GM18511 (cell line): Measurements from ENCODE around the gene BCL2L1.
"Not testable (repeated sequence)": the region's sequence is repeated elsewhere in the genome, so short reads cannot be mapped to it uniquely, and the experiment has no call there.

Source experiments
- ATAC-seq: cut with Tn5 transposase; IDR thresholded peaks from one replicate; pipeline ENCODE4 v1.9.1; 2021; ENCODE audit warnings: mild to moderate bottlenecking, moderate library complexity; ENCODE audit not compliant: unreplicated experiment

BCL2L1 gene

DNA sequence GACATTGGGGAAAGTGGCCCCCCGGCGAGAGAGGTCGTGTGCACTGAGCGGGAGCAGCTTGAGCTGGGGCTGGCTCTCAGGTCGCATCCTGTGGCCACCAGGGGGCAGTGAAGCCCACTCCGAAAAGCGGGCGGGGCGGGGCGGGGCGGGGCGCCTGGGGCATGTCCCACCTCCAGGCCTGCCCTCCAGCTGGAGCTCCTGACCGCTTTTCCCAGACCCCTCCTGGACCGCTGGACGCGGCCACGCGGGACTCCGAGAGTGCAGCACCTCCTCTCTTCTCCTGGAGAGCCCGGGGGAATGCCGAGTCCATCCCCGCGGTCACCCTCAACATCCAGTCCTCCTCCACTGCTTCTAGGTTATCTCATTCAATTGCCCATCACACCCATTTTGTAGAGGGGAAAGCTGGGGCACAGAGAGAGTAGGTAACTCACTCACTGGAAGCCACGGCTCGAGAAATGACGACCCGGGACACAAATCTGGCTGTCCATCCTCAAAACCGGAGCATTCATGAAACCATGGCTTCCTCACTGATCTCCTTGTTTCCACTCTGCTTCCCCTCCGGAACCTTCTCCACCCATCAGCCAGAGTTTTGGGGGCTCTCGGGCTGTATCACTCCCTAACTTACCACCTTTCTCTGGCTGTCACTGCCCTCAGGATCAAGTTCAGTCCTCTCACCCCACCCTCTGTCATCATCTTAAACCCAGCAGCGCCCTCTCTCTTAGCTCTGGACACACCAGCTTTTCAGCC, 60.9 kb downstream of the BCL2L1 start:
- ATAC-seq: peak; percentile 83

- no peak for ATAC-seq
Measured at GRCh38 chr20:31654534-31654933, 68.1 kb downstream of the BCL2L1 start.

DNA sequence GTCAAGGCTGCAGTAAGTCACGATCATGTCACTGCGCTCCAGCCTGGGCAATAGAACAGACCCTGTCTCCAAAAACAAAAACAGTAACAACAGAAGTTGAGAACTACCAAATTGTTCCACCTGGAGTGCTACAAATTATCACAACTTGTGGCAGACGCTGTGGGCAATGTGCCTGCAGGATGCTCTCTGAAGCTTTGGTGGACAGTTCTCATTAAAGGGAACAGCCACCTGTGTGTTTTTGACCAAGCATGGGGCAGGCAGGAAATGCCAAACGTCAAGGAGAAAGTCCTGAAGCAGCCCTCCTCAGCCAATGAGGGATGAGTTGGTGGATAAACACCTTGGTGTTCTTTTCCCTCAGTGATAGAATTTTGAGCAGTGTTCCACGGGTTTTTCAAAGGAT, 69.1 kb downstream of the BCL2L1 start:
- no peak for ATAC-seq

DNA sequence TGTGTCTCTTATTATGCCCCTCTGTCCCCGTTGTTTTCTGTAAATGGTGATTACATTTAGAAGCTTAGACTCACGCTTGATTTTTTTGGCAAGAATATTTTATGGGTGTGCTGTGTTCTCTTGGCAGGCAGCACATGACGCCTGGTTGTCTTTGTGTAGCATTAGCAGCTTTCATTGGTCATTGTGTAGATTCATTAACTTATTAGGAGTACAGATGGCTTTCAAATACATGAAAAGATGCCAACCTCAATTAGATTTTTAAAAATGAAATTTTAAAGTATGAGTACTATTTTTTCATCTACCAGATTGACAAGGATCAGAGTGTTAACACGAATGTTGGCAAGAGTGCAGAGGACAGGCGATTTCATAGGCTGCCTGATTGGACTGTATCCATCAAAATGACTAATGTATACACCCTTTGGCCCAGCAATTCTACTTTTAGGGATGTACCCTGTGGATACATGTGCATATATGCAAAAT, 69.7 kb downstream of the BCL2L1 start:
- no peak for ATAC-seq

DNA sequence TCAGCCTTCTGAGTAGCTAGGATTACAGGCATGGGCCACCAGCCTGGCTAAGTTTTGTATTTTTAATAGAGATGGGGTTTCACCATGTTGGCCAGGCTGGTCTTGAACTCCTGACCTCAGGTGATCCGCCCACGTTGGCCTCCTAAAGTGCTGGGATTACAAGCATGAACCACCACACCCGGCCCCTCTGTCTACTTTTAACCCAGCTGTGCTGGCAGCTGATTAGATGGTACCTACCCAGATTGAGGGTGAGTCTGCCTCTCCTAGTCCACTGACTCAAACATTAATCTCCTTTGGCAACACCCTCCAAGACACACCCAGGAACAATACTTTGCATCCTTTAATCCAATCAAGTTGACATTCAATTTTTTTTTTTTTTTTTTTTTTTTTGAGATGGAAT, 74.6 kb downstream of the BCL2L1 start:
- ATAC-seq: not testable (repeated sequence)

DNA sequence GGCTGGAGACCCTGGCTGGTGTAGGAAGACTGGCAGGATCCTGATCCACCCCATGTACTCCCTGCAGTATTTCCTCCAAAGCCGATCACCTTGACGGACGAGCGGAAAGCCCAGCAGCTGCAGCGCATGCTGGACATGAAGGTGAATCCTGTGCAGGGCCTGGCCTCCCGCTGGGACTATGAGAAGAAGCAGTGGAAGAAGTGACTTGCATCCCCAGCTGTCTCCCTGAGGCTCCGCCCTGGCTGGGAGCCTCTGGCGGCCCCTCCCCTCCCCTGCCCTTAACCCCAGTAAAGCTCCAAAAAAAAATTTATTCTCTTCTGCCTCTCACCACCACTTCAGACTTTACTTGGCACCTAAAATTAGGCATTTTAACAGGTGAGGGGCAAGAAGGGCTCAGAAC, 78.0 kb downstream of the BCL2L1 start:
- no peak for ATAC-seq

- ATAC-seq: no peak
Measured at GRCh38 chr20:31643522-31643921, 79.1 kb downstream of the BCL2L1 start.

- ATAC-seq: no peak
Measured at GRCh38 chr20:31642837-31643236, 79.8 kb downstream of the BCL2L1 start.

GRCh38 chr20:31641391-31641790, 81.3 kb downstream of the BCL2L1 start:
- ATAC-seq: no peak

GRCh38 chr20:31640259-31640658, 82.4 kb downstream of the BCL2L1 start:
- no peak for ATAC-seq

DNA sequence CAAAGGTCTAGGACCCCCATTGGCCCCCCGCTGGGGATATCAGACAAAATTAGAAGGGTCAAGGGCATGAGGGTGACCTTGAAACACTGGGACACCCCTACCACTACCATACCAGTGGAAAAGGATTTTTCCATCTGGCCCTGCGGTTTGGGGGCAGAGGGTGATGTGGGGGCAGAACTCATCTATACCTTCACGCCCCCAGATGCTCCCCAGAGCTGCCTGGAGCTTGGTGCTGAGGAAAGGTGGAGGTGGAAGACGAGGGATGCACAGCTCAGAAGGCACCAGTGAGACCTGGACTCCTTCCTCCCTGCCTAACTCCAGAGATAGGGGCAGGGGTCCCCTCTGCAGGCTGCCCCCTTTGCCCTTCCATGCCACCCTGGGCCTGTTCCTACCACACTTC, 83.9 kb downstream of the BCL2L1 start:
- no peak for ATAC-seq

DNA sequence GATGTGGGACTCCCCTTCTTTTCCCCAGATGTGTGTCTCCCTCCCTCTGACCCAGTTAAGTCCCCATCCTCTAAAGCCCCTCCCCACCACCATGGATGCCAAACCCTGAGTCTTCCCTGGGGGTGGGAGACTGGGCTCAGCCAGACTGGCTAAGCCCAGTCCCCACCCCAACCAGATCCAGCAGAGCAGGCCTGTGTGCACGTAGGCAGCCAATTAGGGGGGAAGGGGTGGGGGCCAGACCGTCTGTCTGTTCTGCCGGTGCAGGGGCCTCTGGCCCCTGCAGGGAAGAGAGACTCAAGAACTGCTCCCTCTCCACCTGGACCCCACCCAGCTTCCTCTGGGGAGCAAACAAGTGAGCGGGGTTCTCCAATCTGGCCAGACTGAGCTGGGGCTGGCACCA, 84.4 kb downstream of the BCL2L1 start:
- no peak for ATAC-seq

DNA sequence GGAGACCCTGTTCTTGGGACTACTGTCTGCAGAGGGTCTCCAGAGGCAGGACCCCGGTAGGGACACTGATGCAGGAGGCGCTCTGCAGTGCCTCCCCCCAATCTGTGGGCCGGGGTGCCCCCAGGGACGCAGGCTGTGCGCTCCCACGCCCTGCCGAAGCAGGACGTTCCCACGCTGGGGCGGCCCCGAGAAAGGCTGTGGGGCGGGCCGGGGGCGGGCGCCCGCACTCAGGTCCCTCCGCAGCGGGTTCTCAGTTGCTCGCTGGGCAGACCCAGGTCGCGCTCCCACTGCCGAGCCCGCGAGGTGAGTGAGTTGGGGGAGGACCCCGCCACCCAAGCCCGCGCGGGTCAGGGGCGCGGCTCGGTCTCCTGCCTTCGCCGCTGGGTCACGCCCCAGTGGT, 85.0 kb downstream of the BCL2L1 start, which contains the start of gene COX4I2:
Gene COX4I2, plus strand, starts transcription at position 253 of the 400 bp plus-strand sequence. CDS start 1,106 bp downstream, outside the sequence.
- no peak for ATAC-seq

- ATAC-seq: no peak
Measured at GRCh38 chr20:31633339-31633914, 89.2 kb downstream of the BCL2L1 start.

DNA sequence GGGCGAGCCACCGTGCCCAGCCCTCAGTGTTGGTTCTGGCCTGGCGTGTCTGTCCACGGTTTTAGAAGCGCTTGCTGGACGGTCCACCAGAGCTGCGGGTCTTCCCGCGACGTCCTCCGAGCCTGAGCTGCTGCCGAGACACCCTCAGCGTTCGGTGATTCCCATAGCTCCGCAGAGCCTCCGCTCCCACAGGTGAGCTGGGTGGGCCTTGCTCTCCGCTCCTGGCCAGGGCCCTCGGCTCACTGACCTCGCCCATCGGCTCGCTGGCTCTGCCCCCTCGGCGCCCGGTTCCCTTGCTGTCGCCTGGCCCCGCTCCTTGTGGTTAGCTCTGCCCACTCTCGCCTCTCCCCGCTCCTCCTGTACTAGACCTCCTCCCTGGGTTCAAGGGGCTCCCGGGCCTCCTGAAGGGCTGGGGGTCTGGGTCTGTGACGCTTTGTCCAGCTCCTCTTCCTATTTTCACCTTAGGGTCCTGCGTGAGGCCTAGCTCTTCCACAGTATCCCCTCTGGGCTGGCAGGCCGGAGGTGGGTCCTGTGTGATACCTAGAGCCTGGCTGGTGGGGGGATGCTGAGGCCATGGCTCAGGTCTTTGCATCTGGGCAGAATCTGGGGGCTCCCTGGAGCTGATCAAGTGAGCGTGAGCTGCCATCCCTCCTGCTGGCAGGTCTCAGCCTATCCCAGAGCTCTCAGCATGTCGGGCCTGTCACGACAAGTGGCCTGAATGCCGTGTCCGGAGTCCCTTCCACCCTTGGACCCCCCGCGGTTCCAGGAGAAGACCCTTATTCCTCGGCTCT, 89.9 kb downstream of the BCL2L1 start:
- ATAC-seq: no peak

DNA sequence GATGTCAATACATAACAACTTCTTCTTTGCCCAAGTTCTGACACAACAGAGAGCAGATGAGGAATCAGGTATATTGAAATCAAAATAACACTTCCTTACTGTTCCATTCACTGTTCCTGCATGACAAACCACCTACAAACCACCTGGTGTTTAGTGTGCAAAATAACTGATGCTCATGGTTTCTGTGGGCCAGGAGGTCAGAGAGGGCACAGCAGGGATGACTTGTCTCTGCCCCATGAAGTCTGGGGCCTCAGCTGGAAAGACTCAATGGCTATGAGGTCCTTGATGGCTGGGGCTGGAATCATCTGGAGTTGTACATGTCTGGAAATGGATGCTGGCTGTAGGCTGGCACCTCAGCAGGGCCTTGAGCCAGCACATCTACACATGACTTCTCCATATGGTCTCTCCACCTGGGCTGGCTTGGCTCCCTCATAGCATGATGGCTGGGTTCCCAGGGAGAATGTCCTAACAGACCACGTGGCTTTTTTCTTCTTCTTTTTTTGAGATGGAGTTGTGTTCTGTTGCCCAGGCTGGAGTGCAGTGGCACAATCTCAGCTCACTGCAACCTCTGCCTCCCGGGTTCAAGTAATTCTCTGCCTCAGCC, 92.4 kb downstream of the BCL2L1 start:
- no peak for ATAC-seq

DNA sequence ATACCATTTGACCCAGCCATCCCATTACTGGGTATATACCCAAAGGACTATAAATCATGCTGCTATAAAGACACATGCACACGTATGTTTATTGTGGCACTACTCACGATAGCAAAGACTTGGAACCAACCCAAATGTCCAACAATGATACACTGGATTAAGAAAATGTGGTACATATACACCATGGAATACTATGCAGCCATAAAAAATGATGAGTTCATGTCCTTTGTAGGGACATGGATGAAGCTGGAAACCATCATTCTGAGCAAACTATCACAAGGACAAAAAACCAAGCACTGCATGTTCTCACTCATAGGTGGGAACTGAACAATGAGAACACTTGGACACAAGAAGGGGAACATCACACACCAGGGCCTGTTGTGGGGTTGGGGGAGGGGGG, 94.6 kb downstream of the BCL2L1 start:
- not testable (repeated sequence) for ATAC-seq

DNA sequence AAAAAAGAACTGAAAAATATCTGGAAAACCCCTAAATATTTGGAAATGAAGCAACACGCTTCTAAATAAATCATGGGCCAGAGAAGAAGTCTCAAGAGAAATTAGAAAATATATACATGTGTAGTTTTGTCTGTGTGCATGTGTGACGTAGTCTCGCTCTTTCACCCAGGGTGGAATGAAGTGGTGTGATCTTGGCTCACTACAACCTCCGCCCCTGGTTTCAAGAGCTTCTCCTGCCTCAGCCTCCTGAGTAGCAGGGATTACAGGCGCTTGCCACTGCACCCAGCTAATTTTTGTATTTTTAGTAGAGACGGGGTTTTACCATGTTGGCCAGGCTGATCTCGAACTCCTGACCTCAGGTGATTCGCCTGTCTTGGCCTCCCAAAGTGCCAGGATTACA, 96.1 kb downstream of the BCL2L1 start:
- ATAC-seq: not testable (repeated sequence)

DNA sequence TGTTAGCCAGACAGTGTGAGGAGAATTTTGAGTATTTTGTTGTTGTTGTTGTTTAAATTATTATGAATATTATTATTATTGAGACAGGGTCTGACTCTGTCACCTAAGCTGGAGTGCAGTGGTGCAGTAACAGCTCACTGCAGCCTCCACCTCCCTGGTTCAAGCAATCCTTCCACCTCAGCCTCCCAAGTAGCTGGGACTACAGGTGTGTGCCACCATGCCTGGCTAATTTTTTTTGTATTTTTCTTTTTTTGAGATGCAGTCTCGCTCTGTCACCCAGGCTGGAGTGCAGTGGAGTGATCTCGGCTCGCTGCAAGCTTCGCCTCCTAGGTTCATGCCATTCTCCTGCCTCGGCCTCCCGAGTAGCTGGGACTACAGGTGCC, 99.6 kb downstream of the BCL2L1 start:
- ATAC-seq: not testable (repeated sequence)

DNA sequence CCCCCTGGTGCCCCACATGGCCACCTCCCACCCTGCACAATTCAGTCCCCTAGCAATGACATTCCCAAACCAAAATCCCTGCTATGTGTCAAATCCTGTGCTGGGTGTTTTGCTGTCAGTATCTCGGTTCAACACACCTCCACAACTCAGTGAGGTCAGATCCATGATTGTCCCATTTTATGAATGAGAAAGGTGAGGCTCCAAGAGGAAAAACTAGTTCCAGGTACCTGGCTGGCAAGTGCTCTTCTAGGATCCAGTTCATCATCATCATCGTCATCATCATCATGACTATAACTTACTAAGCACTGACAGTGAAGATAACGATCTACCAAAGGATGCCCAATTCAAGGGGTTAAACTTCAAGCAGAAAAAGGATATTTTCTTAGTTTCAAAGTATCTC, 102.4 kb downstream of the BCL2L1 start:
- ATAC-seq: no peak

- ATAC-seq: peak; percentile 48
Measured at GRCh38 chr20:31617432-31618104, 105.1 kb downstream of the BCL2L1 start.
